Measurements from ENCODE around the gene SHOX.
"Not testable (repeated sequence)": the region's sequence is repeated elsewhere in the genome, so short reads cannot be mapped to it uniquely, and the experiment has no call there.

The SHOX gene

DNA sequence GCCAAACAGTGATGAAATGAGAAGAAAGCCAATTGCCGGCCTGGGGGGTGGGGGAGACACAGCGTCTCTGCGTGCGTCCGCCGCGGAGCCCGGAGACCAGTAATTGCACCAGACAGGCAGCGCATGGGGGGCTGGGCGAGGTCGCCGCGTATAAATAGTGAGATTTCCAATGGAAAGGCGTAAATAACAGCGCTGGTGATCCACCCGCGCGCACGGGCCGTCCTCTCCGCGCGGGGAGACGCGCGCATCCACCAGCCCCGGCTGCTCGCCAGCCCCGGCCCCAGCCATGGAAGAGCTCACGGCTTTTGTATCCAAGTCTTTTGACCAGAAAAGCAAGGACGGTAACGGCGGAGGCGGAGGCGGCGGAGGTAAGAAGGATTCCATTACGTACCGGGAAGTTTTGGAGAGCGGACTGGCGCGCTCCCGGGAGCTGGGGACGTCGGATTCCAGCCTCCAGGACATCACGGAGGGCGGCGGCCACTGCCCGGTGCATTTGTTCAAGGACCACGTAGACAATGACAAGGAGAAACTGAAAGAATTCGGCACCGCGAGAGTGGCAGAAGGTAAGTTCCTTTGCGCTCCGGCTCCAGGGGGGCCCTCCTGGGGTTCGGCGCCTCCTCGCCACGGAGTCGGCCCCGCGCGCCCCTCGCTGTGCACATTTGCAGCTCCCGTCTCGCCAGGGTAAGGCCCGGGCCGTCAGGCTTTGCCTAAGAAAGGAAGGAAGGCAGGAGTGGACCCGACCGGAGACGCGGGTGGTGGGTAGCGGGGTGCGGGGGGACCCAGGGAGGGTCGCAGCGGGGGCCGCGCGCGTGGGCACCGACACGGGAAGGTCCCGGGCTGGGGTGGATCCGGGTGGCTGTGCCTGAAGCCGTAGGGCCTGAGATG, at the start of gene SHOX:
SHOX (plus strand) TSS at position 180 of the 885 bp plus-strand sequence; CDS start at position 287, 107 bp downstream.
- no peak for DNase-seq

DNA sequence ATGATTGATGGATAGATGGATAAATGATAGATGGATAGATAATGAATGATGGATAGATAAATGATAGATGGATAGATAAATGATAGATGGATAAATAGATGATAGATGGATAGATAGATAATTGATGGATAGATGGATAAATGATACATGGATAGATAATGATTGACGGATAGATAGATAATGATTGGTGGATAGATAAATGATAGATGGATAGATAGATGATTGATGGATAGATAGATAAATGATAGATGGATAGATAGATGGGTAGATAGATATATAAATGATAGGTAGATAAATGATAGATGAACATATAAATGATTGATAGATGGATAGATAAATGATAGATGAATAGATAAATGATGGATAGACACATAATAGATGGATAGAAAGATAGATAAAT, 49.5 kb upstream of the SHOX start:
- DNase-seq, result no peak

DNA sequence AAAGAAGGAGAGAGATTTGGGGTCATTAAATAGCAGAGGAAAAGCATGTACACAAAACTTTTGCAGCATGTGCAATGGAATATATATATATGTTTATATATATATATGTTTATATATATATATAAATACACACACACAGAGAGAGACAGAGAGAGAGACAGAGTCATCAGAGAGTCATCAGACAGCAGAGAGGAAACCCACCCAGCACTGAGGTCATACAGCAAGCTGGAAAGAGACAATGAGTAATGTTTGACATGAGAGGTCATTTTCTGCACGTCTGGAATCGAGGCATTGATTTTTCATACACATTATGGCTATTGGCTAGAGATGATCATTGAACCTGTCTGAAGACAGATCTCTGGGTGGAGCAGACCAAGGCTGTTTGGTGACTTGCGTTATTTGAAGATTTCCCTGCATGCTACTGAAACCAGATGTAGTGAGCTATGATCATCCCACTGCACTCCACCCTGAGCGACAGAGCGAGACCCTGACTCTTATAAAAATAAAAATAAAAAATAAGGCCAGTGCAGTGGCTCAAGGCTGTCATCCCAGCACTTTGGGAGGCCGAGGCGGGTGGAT, 48.8 kb upstream of the SHOX start:
- DNase-seq, result no peak

DNA sequence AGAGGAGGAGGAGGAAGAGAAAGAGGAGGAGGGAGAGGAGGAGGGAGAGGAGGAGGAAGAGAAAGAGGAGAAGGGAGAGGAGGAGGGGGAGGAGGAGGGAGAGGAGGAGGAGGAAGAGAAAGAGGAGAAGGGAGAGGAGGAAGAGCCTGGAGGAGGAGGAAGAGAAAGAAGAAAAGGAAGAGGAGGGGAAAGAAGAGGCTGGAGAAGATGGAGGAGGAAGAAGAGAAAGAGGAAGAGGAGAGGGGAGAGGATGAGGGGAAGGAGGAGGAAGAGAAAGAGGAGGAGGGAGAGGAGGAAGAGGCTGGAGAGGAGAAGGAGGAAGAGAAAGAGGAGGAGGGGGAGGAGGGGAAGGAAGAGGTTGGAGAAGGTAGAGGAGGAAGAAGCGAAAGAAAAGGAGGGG, 46.0 kb upstream of the SHOX start:
- DNase-seq, result no peak

DNA sequence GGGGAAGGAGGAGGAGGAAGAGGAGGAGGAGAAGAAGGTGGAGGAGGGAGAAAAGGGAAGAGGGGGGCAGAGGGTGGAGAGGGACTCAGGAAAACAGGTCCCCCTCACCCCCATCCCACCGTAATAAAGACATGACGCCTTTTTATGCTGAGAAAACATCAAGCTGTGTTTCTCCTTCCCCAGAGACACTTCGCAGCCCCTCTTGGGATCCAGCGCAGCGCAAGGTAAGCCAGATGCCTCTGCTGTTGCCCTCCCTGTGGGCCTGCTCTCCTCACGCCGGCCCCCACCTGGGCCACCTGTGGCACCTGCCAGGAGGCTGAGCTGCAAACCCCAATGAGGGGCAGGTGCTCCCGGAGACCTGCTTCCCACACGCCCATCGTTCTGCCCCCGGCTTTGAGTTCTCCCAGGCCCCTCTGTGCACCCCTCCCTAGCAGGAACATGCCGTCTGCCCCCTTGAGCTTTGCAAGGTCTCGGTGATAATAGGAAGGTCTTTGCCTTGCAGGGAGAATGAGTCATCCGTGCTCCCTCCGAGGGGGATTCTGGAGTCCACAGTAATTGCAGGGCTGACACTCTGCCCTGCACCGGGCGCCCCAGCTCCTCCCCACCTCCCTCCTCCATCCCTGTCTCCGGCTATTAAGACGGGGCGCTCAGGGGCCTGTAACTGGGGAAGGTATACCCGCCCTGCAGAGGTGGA, 45.3 kb upstream of the SHOX start:
- DNase-seq, result no peak

DNA sequence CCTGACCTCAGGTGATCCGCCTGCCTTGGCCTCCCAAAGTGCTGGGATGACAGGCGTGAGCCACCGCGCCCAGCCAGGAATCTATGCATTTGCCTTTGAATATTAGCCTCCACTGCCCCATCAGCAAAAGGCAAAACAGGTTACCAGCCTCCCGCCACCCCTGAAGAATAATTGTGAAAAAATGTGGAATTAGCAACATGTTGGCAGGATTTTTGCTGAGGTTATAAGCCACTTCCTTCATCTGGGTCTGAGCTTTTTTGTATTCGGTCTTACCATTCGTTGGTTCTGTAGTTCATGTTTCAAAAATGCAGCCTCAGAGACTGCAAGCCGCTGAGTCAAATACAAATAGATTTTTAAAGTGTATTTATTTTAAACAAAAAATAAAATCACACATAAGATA, 44.2 kb upstream of the SHOX start:
- DNase-seq, result no peak

DNA sequence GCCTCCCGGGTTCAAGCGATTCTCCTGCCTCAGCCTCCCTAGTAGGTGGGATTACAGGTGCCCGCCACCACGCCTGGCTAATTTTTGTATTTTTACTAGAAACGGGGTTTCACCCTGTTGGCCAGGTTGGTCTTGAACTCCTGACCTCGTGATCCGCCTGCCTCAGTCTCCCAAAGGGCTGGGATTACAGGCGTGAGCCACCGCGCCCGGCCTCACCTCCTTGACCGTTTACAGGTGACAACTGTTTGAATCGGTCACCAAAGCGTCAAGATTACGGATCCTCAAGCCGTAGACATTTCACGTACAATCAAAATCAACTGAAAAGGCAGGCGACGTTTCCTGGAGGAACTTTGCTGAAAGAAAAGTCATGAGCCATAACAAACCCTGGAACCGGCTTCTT, 41.3 kb upstream of the SHOX start:
- DNase-seq, result not testable (repeated sequence)

DNA sequence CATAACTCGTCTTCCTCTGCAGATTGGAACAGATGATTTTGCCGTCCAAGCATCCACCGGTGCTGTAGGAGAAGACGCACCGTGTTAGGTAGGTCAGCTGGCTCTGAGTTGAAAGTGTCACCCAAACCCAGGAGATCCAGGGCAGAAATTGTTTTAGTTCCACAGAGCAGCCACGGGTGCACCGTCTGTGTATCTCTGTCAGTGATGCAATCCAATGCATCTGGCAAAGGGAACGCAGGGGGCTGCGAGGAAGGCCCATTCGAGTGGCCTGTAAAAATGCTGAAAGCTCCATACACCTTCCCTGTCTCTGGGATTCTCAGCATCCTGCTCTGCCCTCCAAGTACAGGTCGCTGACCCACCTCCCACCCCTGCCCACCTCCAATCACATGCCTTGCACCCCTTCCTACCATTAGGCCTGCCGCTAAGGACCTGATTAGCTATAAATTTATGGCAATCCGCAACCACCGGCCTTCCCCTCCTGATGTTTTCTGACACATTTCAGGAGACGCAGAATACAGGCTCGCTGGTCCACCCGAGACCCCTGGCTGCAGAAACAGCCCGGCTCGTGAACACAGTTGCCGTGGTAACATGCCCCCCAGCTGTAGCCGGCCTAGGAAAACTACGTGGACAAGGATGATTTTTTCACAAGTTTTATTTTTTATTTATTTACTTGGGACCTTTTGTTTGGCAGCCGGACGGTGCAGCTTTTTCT, 39.7 kb upstream of the SHOX start:
- DNase-seq, result no peak

DNA sequence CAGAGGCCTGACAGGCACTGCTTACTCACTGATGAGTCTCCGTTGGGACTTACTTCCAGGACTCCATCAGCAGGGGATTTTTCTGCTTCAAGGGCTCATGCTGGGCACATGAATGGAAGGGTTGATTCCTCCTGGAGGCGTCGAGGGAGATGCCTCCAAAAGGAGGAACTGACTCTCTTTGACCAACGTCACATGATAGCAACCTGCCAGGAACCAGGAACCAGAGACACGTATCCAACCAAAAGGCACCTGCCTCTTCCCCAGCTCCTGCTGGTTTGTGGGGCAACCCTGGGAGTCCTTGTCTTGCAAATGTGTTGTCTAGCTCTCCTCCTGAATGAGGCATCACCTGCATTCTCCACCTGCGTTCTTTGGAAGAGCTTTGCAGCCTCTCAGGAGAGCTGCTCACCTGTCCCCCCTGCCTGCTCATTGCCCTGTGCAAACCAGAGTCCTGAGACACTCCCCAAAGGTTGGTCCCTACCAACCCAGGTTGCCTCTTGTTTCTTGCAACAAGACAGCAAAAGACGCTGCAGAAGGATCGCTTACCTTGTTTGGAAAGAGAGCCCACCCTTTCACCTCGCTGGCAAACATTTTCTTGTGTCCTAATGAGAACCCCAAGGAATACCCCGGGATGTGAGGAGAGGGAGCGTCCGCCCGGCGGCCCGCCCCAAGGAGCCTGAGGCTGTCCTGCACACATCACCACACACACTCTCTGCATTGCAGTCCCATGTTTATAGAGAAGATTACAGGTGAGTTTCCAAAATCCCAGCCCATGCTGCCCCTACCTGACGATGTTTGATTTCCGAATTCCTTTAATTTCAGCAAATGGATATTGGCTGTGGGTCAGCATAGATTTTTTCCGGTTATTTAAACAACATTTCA, 30.5 kb upstream of the SHOX start:
- no peak for DNase-seq

DNA sequence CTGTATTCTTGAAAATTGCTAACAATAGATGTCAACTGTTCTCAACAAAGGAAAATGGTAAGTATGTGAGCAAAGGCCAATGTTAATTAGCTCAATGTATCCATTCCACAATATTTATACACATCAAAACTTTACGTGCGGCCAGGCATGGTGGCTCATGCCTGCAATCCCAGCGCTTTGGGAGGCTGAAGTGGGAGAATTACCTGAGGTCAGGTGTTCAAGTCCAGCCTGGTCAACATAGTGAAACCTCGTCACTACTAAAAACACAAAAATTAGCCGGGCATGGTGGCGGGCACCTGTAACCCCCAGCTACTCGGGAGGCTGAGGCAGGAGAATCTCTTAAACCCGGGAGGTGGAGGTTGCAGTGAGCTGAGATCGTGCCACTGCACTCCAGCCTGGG, 27.6 kb upstream of the SHOX start:
- not testable (repeated sequence) for DNase-seq

DNA sequence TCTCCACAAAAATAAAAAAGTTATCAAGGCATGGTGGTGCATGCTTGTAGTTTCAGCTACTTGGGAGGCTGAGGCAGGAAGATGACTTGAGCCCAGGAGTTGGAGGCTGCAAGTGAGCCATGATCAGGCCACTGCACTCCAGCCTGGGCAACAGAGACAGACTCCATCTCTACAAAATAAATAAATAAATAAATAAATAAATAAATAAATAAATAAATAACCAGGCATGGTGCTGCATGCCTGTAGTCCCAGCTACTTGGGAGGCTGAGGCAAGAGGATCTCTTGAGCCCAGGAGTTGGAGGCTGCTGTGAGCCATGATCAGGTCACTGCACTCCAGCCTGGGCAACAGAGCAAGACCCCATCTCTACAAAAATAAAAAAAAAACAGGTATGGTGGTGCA, 26.0 kb upstream of the SHOX start:
- not testable (repeated sequence) for DNase-seq

DNA sequence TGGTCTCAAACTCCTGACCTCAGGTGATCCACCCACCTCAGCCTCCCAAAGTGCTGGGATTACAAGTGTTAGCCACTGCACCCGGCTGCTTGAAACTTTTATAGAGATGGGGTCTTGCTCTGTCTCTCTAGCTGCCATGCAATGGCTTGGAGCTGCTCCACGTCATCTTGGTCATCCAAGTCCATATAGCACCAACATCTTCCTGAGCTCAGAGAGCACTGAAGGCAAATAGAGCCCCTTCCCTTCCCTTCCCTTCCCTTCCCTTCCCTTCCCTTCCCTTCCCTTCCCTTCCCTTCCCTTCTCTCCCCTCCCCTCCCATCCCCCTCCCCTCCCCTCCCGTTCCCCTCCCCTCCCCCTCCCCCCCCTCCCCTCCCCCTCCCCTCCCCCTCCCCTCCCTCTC, 22.5 kb upstream of the SHOX start:
- not testable (repeated sequence) for DNase-seq

DNA sequence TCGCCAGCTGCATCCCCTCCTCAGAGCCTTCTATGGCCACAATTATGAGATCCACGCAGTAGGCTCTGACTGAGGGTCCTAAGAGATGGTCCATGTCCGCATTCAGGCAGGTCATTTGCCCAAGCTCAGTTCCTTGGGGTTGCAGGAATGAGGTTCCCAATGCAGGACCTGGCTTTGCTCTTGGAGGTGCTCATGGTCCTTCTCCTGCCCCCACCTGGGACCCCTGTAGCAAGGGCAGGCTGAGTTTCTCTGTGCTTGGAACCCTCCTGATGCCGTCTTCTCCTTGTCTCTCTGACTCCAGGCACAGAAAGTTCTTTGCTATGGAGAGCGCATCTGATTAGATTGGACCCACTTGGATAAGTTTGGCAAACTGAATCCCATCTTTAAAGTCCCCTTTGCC, 16.5 kb upstream of the SHOX start:
- DNase-seq, result no peak

DNA sequence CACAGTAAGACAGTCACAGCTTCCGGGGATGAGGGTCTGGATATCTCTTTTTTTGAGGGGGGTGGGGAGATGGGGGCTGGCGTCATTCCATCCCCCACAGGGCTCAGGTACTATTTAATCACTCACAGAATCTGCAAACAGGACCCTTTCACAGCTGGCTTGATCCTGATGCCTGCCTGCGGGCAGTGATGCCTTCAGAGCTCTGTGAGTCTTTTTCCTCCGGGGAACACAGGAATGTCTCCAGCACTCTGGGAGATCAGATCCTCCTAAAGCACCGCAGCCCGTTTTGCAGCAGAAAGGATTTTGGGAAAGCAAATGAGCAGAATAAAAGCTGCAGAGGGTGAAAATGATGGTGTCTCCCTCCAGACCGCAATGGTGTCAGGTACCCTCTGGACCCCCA, 13.2 kb upstream of the SHOX start:
- DNase-seq, result no peak

DNA sequence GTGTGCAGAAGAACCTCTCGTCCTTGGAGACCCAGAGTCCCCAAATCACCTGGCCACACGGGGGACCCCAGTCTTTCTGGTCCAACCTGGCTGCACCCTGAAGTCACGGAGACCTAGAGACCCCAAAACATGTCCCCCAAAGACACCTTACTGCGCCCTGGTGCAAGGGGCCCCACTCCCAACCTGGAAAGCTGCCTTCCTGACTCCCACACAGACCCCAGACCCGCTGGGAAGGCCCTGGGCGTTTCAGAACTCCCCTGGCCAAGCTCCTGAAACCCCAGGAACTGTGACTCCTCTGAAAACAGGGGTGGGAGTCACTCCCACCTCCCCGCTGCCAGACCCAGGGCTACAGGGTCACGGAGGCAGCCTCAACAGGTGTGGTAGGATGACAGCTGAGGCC, 12.7 kb upstream of the SHOX start:
- no peak for DNase-seq

DNA sequence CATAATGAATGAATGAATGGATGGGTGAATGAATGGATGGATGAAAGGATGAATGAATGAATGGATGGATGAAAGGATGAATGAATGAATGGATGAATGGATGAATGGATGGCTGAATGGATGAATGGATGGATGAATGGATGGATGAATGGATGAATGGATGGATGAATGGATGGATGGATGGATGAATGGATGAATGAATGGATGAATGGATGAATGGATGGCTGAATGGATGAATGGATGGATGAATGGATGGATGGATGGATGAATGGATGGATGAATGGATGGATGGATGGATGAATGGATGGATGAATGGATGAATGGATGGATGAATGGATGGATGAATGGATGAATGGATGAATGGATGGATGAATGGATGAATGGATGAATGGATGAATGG, 12.3 kb upstream of the SHOX start:
- DNase-seq, result not testable (repeated sequence)

DNA sequence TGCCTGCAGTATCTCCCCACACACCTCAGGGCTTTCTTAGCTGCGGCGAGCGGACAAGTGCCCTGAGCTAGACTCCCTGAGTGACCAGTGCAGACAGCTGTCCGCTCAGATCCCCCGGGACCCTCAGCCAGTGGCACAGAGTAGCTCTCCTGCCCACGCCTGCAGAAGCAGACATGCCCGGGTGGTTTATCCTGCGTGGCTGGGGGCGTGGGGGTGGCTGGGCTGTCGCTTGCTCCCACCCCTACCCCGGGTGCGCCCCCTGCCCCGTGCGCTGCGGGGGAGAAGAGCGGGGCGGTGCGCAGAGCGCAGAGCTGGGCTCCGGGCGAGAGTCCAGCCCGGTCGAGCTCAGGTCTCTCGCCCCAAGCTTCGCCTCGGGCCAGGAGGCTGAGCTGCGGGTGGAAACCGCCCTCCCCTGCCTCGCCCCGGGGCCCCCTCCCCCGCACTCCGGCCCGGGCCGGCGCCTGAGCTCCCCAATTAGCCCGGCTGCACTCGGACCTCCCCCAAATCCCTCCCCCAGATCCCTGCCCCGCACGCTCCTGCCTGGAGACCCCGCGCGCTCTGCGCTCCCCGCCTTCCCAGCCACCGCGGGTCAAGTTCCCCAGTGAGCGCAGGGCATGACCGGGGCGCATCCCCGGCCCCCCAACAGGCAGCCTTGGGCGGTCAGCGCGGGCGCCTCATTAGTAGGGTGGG, 11.7 kb upstream of the SHOX start:
- no peak for DNase-seq

DNA sequence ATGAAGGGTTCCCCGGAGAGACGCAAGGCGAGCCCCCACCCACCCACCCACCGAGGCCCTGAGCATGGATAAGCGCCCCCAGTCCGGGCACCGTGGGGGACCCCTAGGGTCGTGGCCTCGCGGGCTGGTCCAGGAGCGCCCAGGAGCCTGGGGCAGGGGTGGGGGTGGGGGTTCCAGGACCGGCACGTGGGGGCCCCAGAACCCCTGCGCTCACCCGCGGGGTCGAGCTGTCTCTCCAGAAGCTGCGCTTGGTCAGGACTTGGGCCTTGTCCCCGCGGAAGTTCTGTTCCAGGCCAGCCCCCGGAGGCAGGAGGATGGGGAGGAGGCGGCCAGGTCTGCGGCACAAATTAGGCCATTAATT, 11.2 kb upstream of the SHOX start:
- DNase-seq, result no peak

DNA sequence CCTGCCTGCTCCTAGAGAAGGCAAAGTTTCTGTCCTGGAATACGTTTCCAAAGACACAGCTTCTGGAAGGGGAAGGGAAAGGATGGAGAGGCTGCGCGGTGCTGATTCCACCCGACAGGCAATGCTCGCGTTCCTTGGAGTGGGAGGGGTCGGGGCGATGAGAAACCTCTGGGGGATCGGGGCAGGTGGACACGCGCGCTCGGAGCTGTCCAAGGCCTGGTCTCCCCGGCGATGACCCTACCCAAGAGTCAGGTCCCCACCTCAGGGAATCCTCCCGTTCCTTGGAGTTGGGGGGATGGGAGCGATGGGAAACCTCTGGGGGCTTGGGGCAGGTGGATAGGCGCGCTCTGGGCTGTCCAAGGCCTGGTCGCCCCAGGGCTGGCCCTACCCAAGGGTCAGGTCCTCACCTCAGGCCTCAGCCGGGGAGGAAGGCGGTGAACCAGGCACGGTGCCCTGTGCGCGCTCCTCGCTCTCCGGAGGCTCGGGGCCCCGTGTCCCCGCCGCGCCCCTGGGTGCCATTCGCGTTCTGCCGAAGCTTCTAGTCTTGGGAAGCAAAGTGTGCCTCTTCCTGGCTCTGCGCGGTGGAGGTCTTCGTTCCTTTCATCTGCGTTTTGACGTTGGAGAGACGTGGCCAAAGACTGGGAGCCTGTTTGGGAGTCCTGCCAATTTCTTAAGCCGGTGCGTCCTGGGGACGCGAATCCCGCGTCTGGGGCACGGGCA, 10.6 kb upstream of the SHOX start:
- no peak for DNase-seq

DNA sequence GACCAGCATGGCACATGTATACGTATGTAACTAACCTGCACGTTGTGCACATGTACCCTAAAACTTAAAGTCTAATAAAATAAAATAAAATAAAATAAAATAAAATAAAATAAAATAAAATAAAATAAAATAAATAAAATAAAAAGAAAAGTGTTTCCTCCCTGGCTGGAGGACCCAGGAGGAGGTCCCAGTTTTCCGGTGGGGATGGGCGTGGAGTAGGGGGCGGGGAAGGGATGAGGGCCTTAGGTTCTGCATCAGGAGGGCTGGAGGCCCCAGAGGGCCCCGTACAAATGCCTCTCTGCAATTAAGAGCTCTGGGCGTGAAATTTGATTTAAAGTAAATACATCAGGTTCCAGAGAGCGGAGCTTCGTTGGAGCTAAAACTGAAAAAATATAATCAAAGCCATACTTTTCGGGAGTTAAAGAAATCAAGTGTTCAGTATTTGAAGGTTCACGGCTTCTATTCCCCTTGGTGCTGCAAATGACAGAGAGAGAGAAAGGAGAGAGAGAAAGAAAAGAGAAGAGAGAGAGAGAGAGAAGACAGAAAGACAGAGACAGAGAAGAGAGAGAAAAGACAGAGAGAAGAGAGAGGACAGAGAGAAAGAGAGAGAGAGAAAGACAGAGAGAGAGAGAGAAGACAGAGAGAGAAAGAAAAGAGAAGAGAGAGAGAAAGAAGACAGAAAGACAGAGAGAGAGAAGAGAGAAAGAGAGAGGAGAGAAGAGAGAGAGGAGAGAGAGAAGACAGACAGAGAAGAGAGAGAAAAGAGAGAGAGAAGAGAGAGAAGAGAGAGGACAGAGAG, 8.7 kb upstream of the SHOX start:
- no peak for DNase-seq
